ENCODE results near the gene C1orf116. TPM values are rescaled to one million over a fixed set of nuclear protein-coding genes. Genes with fewer than 3 reads are reported as not detected.

C1orf116 gene
- polyA plus RNA-seq, 1 donor from 2014 or later: not detected

- TF ChIP-seq CTCF (IDR thresholded peaks at IDR 0.05; ENCODE audit: poor library complexity, severe bottlenecking) (peak; percentile 36), EP300 (conservative IDR thresholded peaks at IDR 0.05; ENCODE audit: poor library complexity, severe bottlenecking) (no peak), RAD21 (conservative IDR thresholded peaks at IDR 0.05) (no peak), TAF1 (IDR thresholded peaks at IDR 0.05; ENCODE audit: low read depth) (no peak), EZH2 (IDR thresholded peaks at IDR 0.05; ENCODE audit: borderline replicate concordance, insufficient read depth, low read length, poor library complexity, severe bottlenecking) (no peak)
- TF ChIP-seq, protein P1, sequence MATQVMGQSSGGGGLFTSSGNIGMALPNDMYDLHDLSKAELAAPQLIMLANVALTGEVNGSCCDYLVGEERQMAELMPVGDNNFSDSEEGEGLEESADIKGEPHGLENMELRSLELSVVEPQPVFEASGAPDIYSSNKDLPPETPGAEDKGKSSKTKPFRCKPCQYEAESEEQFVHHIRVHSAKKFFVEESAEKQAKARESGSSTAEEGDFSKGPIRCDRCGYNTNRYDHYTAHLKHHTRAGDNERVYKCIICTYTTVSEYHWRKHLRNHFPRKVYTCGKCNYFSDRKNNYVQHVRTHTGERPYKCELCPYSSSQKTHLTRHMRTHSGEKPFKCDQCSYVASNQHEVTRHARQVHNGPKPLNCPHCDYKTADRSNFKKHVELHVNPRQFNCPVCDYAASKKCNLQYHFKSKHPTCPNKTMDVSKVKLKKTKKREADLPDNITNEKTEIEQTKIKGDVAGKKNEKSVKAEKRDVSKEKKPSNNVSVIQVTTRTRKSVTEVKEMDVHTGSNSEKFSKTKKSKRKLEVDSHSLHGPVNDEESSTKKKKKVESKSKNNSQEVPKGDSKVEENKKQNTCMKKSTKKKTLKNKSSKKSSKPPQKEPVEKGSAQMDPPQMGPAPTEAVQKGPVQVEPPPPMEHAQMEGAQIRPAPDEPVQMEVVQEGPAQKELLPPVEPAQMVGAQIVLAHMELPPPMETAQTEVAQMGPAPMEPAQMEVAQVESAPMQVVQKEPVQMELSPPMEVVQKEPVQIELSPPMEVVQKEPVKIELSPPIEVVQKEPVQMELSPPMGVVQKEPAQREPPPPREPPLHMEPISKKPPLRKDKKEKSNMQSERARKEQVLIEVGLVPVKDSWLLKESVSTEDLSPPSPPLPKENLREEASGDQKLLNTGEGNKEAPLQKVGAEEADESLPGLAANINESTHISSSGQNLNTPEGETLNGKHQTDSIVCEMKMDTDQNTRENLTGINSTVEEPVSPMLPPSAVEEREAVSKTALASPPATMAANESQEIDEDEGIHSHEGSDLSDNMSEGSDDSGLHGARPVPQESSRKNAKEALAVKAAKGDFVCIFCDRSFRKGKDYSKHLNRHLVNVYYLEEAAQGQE (IDR thresholded peaks at IDR 0.05; ENCODE audit: borderline replicate concordance): no peak
- Histone ChIP-seq H3K4me3 (ENCODE audit: low read length) (no peak overlapping the region), H3K9me3 (ENCODE audit: low read length) (no peaks in the 10 kb centered on the region), H3K27me3 (ENCODE audit: insufficient read depth, low read depth, low read length) (no peaks in the 10 kb centered on the region), H3K79me2 (replicated peaks; ENCODE audit: insufficient read depth, low read length) (no peaks in the 10 kb centered on the region), H3K36me3 (ENCODE audit: insufficient read depth, low read length) (no peaks in the 10 kb centered on the region), H2AFZ (ENCODE audit: low read depth, low read length) (no peak overlapping the region), H3K27ac (ENCODE audit: low read length) (no peak overlapping the region), H3F3A (ENCODE audit: insufficient read depth, low read length, poor library complexity, severe bottlenecking) (no peaks in the 10 kb centered on the region), H3K9ac (ENCODE audit: low read length) (no peak overlapping the region), H3K9me2 (ENCODE audit: insufficient read depth, low read length) (no peaks in the 10 kb centered on the region), H3K4me2 (ENCODE audit: low read length) (no peak overlapping the region), H4K20me1 (ENCODE audit: insufficient read depth) (no peaks in the 10 kb centered on the region)
Observed at GRCh38 chr1:206979379-206980043, 53.0 kb downstream of the C1orf116 start.

- Histone ChIP-seq H4K20me1 (ENCODE audit: insufficient read depth) (no peaks in the 10 kb centered on the region), H3K4me3 (ENCODE audit: low read length) (no peak overlapping the region), H3K9ac (ENCODE audit: low read length) (no peak overlapping the region), H3K27me3 (ENCODE audit: insufficient read depth, low read depth, low read length) (no peaks in the 10 kb centered on the region), H2AFZ (ENCODE audit: low read depth, low read length) (no peak overlapping the region), H3K79me2 (replicated peaks; ENCODE audit: insufficient read depth, low read length) (no peaks in the 10 kb centered on the region), H3K27ac (ENCODE audit: low read length) (no peak overlapping the region), H3K4me2 (ENCODE audit: low read length) (no peak overlapping the region), H3K9me2 (ENCODE audit: insufficient read depth, low read length) (no peaks in the 10 kb centered on the region), H3K36me3 (ENCODE audit: insufficient read depth, low read length) (no peaks in the 10 kb centered on the region), H3F3A (ENCODE audit: insufficient read depth, low read length, poor library complexity, severe bottlenecking) (no peaks in the 10 kb centered on the region), H3K9me3 (ENCODE audit: low read length) (no peaks in the 10 kb centered on the region)
- TF ChIP-seq SMC3 (conservative IDR thresholded peaks at IDR 0.05; ENCODE audit: poor library complexity) (no peak), POLR2AphosphoS5 (IDR thresholded peaks at IDR 0.05) (no peak)
Observed at GRCh38 chr1:206978259-206978658, 54.3 kb downstream of the C1orf116 start.

DNA sequence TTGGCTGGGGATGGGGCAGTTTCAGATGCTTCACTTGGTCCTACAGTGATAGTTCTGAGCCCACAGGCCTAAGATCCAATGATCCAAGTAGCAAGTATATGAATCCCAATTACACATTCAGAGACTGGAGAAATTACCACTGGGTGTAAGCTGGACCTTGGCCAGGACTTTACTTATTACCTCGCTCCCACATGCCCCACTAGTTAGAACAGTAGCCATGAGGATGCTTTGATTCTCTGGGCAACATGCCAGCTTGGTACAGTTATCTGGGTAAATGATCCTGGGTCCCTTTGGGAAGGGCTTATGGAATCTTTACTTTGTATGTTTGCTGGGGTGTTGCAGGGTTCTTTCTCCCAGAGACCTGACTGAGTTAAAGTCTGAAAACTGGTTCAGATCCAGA is 57.2 kb downstream of the C1orf116 start:
- Histone ChIP-seq H3K36me3 (ENCODE audit: insufficient read depth, low read length) (no peaks in the 10 kb centered on the region), H3K27ac (ENCODE audit: low read length) (no peak overlapping the region), H3K9me3 (ENCODE audit: low read length) (no peaks in the 10 kb centered on the region), H3K4me2 (ENCODE audit: low read length) (no peak overlapping the region), H3K79me2 (replicated peaks; ENCODE audit: insufficient read depth, low read length) (no peaks in the 10 kb centered on the region), H3F3A (ENCODE audit: insufficient read depth, low read length, poor library complexity, severe bottlenecking) (no peaks in the 10 kb centered on the region), H2AFZ (ENCODE audit: low read depth, low read length) (no peak overlapping the region), H3K27me3 (ENCODE audit: insufficient read depth, low read depth, low read length) (no peaks in the 10 kb centered on the region), H4K20me1 (ENCODE audit: insufficient read depth) (no peaks in the 10 kb centered on the region), H3K9me2 (ENCODE audit: insufficient read depth, low read length) (no peaks in the 10 kb centered on the region), H3K9ac (ENCODE audit: low read length) (no peak overlapping the region), H3K4me3 (ENCODE audit: low read length) (no peak overlapping the region)
- TF ChIP-seq RAD21 (conservative IDR thresholded peaks at IDR 0.05) (no peak), POLR2AphosphoS5 (IDR thresholded peaks at IDR 0.05) (no peak), SMC3 (conservative IDR thresholded peaks at IDR 0.05; ENCODE audit: poor library complexity) (no peak)

All from neural cell (in vitro differentiated cells).